IMR-90 (cell line): ENCODE measurements around the gene CACNG5.

ENCODE experiments used
- CEBPB ChIP-seq: IDR thresholded peaks from 2 replicates; pipeline ENCODE4 v1.6.1; 2012; ENCODE audit warnings: low read depth, low read length, improper control_type of control experiment
- CTCF ChIP-seq: conservative IDR thresholded peaks from 2 replicates; pipeline ENCODE4 v1.5.1; 2012; ENCODE audit warnings: mild to moderate bottlenecking, low read depth, low read length, improper control_type of control experiment
- ELK1 ChIP-seq: fragments of 150-350 bp; IDR thresholded peaks from 2 replicates; pipeline ENCODE4 v1.6.1; 2016; ENCODE audit warnings: low read depth, mild to moderate bottlenecking, low read length, moderate library complexity, borderline replicate concordance
- FOS ChIP-seq: fragments of 150-350 bp; IDR thresholded peaks from 2 replicates; pipeline ENCODE4 v1.6.1; 2016; ENCODE audit warnings: low read depth, low read length
- MAFK ChIP-seq: IDR thresholded peaks from 2 replicates; pipeline ENCODE4 v1.6.1; 2012; ENCODE audit warnings: low read depth, low read length, improper control_type of control experiment
- MAZ ChIP-seq: IDR thresholded peaks from 2 replicates; pipeline ENCODE4 v1.6.1; 2012; ENCODE audit warnings: low read depth, mild to moderate bottlenecking, low read length, improper control_type of control experiment, moderate library complexity, borderline replicate concordance
- POLR2A ChIP-seq: IDR thresholded peaks from 2 replicates; pipeline ENCODE4 v1.6.1; 2012; ENCODE audit warnings: mild to moderate bottlenecking, low read depth, low read length
- RAD21 ChIP-seq: IDR thresholded peaks from 2 replicates; pipeline ENCODE4 v1.6.1; 2012; ENCODE audit warnings: low read length, improper control_type of control experiment
- RCOR1 ChIP-seq: IDR thresholded peaks from 2 replicates; pipeline ENCODE4 v1.6.1; 2012; ENCODE audit warnings: mild to moderate bottlenecking, low read length, improper control_type of control experiment; ENCODE audit not compliant: insufficient replicate concordance
- SMC3 ChIP-seq: fragments of 150-350 bp; IDR thresholded peaks from 2 replicates; pipeline ENCODE4 v1.6.1; 2016; ENCODE audit warnings: low read depth, mild to moderate bottlenecking, antibody characterized with exemption, low read length, moderate library complexity
- USF2 ChIP-seq: fragments of 150-350 bp; IDR thresholded peaks from 2 replicates; pipeline ENCODE4 v1.6.1; 2017; ENCODE audit warnings: mild to moderate bottlenecking, antibody characterized with exemption, low read length, low read depth

GRCh38 chr17:66884931-66885330 lies 50.0 kb downstream of the CACNG5 start:
- TF ChIP-seq USF2 (no peak), CTCF (no peak), POLR2A (no peak), RCOR1 (no peak), ELK1 (no peak), MAFK (no peak), SMC3 (no peak), CEBPB (no peak), RAD21 (no peak), FOS (no peak), MAZ (no peak)
